Panc1 (cell line): ENCODE data around the gene CPAMD8. TPM values are rescaled to one million over a fixed set of nuclear protein-coding genes. Genes with fewer than 3 reads are reported as not detected.

Experiments used
- ATAC-seq: fragments of 200-7000 bp; cut with Tn5 transposase; 2 replicates; pipeline ENCODE4 v1.9.1; 2020; ENCODE audit warnings: mild to moderate bottlenecking, moderate library complexity
- BruUV-seq: library from RNA; stranded (reverse); fragments of 400-500 nt; replicated peaks from 2 replicates; lab custom pipeline; 2021; lab: Mats Ljungman, UMichigan
- CTCF ChIA-PET: fragments of 300-600 bp; sonication (Branson Sonifier 250); formaldehyde crosslinking; loops from one replicate; lab custom pipeline; 2022; ENCODE audit warnings: antibody characterized with exemption; lab: Charles Lee
- POLR2A ChIA-PET: fragments of 300-600 bp; sonication (Branson Sonifier 250); formaldehyde crosslinking; loops from one replicate; lab custom pipeline; 2022; ENCODE audit warnings: antibody characterized with exemption; lab: Charles Lee
- DNase-seq: peaks from one replicate; pipeline ENCODE4 v3.0.0-alpha.2; 2010; ENCODE audit warnings: low read depth, low spot score
- H3K27ac ChIP-seq: 2 replicates; pipeline ENCODE4 v1.5.1; 2011; ENCODE audit warnings: mild to moderate bottlenecking, low read length, inconsistent platforms
- H3K27me3 ChIP-seq: fragments of 200-500 bp; sonication (Bioruptor generic); 2 replicates; pipeline ENCODE4 v1.6.0; 2014; ENCODE audit warnings: low read length, inconsistent platforms; ENCODE audit not compliant: control insufficient read depth, insufficient read depth
- H3K36me3 ChIP-seq: fragments of 200-500 bp; sonication (Bioruptor generic); 2 replicates; pipeline ENCODE4 v1.5.1; 2014; ENCODE audit warnings: inconsistent platforms, mild to moderate bottlenecking, low read length, moderate library complexity; ENCODE audit not compliant: control insufficient read depth, insufficient read depth
- H3K4me1 ChIP-seq: 2 replicates; pipeline ENCODE4 v1.5.1; 2011; ENCODE audit warnings: inconsistent platforms, mild to moderate bottlenecking, low read length, moderate library complexity; ENCODE audit not compliant: control insufficient read depth, insufficient read depth
- H3K4me3 ChIP-seq, 2 experiments: 2 replicates each; pipeline ENCODE4 v1.5.1; 2011 to 2012; ENCODE audit warnings: low read depth in 2 of 2, low read length in 2 of 2, mild to moderate bottlenecking in 2 of 2, inconsistent platforms in 1 of 2, moderate library complexity in 1 of 2
- H3K9me3 ChIP-seq: fragments of 200-500 bp; sonication (Bioruptor generic); 2 replicates; pipeline ENCODE4 v1.5.1; 2014; ENCODE audit warnings: low read depth, mild to moderate bottlenecking, inconsistent platforms, low read length, moderate library complexity; ENCODE audit not compliant: control insufficient read depth, insufficient read depth
- CTCF ChIP-seq: fragments of 450-650 bp; IDR thresholded peaks from 2 replicates; pipeline ENCODE4 v1.5.1; 2017; ENCODE audit warnings: mild to moderate bottlenecking
- POLR2AphosphoS5 ChIP-seq: IDR thresholded peaks from 2 replicates; pipeline ENCODE4 v1.6.1; 2012; ENCODE audit warnings: mild to moderate bottlenecking, low read depth, low read length, moderate library complexity
- SIN3A ChIP-seq: IDR thresholded peaks from 2 replicates; pipeline ENCODE4 v1.6.1; 2012; ENCODE audit warnings: low read depth, mild to moderate bottlenecking, low read length, moderate library complexity, borderline replicate concordance; ENCODE audit not compliant: insufficient read depth
- TCF7L2 ChIP-seq: IDR thresholded peaks from 2 replicates; pipeline ENCODE4 v1.6.1; 2011; ENCODE audit warnings: mild to moderate bottlenecking, low read depth, low read length, inconsistent platforms
- in situ Hi-C: cut with HindIII; loops from 2 replicates; pipeline ENCODE4 v1.10.0; 2016; ENCODE audit warnings: low sequenced_read_pairs, low pct_unique_long_range_greater_than_20kb
- intact Hi-C: fragments of 100-400 bp; cut with micrococcal nuclease; formaldehyde crosslinking; loops from one replicate; pipeline ENCODE4 v1.10.0; 2022; ENCODE audit not compliant: unreplicated experiment
- total RNA-seq: library from RNA; stranded (reverse); gene quantifications from one replicate; pipeline ENCODE4 v1.2.1, GENCODE V29; 2021; ENCODE audit not compliant: unreplicated experiment
- TF ChIP-seq, protein P1 (sequence below), 2 experiments: IDR thresholded peaks; 2 replicates each; pipeline ENCODE4 v1.6.1; 2011 to 2012; ENCODE audit warnings: low read depth in 2 of 2, control low read depth in 1 of 2, low read length in 1 of 2, mild to moderate bottlenecking in 1 of 2, moderate library complexity in 1 of 2; ENCODE audit not compliant: insufficient read depth in 1 of 2

CPAMD8 gene
- total RNA-seq, 1 experiment from 2014 or later = 2.0 TPM

DNA sequence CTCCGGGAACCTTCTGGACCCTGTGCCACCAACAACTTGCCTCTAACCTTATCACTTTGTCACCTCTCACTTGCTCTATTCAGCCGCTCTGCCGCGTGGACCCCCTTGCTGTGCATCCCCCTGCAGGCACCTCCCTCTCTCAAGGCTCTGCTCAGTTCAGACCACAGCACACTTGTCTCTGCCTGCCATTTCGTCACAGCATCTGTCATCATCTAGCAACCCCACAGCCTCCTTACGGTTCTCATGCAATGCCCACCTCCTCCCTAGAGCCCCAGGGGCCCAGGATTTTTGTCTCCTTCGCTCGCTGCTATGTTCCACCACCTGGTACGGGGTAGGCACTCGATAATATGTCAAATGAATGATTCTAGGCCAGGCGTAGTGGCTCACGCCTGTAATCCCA, 43.8 kb upstream of the CPAMD8 start:
- Histone ChIP-seq H3K36me3 (no peaks in the 10 kb centered on the region; the same call in 1 of the 2 replicates), H3K27me3 (no peaks in the 10 kb centered on the region), H3K27ac (no peak overlapping the region), H3K4me3 (no peak overlapping the region), H3K4me1 (peaks cover 4% of the 10 kb centered on the region), H3K9me3 (no peaks in the 10 kb centered on the region)
- POLR2A ChIA-PET = interaction anchor here (0.6 kb wide), 1 partner anchor 122 kb away, joined by 4 read pairs; no protein-coding TSS in a partner anchor
- intact Hi-C loops = no loop called here
- in situ Hi-C loops = no loop called here
- no peak for DNase-seq
- ATAC-seq = no peak
- CTCF ChIA-PET = no interaction called here
- TF ChIP-seq, protein P1, sequence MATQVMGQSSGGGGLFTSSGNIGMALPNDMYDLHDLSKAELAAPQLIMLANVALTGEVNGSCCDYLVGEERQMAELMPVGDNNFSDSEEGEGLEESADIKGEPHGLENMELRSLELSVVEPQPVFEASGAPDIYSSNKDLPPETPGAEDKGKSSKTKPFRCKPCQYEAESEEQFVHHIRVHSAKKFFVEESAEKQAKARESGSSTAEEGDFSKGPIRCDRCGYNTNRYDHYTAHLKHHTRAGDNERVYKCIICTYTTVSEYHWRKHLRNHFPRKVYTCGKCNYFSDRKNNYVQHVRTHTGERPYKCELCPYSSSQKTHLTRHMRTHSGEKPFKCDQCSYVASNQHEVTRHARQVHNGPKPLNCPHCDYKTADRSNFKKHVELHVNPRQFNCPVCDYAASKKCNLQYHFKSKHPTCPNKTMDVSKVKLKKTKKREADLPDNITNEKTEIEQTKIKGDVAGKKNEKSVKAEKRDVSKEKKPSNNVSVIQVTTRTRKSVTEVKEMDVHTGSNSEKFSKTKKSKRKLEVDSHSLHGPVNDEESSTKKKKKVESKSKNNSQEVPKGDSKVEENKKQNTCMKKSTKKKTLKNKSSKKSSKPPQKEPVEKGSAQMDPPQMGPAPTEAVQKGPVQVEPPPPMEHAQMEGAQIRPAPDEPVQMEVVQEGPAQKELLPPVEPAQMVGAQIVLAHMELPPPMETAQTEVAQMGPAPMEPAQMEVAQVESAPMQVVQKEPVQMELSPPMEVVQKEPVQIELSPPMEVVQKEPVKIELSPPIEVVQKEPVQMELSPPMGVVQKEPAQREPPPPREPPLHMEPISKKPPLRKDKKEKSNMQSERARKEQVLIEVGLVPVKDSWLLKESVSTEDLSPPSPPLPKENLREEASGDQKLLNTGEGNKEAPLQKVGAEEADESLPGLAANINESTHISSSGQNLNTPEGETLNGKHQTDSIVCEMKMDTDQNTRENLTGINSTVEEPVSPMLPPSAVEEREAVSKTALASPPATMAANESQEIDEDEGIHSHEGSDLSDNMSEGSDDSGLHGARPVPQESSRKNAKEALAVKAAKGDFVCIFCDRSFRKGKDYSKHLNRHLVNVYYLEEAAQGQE (IDR thresholded peaks at IDR 0.05; ENCODE audit: insufficient read depth in 1 of 2, low read depth in 2 of 2, low read length in 1 of 2) = no peak
- TF ChIP-seq SIN3A = no peak
- no peak for TF ChIP-seq POLR2AphosphoS5
- TF ChIP-seq TCF7L2 = no peak
- no peak for TF ChIP-seq CTCF
- no TSS peak for BruUV-seq

GRCh38 chr19:17069193-17069592, 42.6 kb upstream of the CPAMD8 start:
- DNase-seq (no peak), ATAC-seq (no peak)
- Histone ChIP-seq H3K27ac (no peak overlapping the region), H3K4me3 (no peak overlapping the region), H3K4me1 (peaks cover 4% of the 10 kb centered on the region), H3K9me3 (no peaks in the 10 kb centered on the region), H3K27me3 (no peaks in the 10 kb centered on the region), H3K36me3 (no peaks in the 10 kb centered on the region; the same call in 1 of the 2 replicates)
- CTCF ChIA-PET = no interaction called here
- TF ChIP-seq TCF7L2 (no peak), CTCF (no peak), SIN3A (no peak), POLR2AphosphoS5 (no peak)
- TF ChIP-seq, protein P1 (IDR thresholded peaks at IDR 0.05; ENCODE audit: insufficient read depth in 1 of 2, low read depth in 2 of 2, low read length in 1 of 2) = no peak
- intact Hi-C loops (no loop called here), in situ Hi-C loops (no loop called here)
- POLR2A ChIA-PET = no interaction called here
- no TSS peak for BruUV-seq
